HG03045 (cell line): Measurements from ENCODE around the gene RMDN2.

Experiments
- ATAC-seq: cut with Tn5 transposase; IDR thresholded peaks from one replicate; pipeline ENCODE4 v1.9.1; 2021; ENCODE audit warnings: mild to moderate bottlenecking, moderate library complexity; ENCODE audit not compliant: unreplicated experiment

Gene RMDN2

DNA sequence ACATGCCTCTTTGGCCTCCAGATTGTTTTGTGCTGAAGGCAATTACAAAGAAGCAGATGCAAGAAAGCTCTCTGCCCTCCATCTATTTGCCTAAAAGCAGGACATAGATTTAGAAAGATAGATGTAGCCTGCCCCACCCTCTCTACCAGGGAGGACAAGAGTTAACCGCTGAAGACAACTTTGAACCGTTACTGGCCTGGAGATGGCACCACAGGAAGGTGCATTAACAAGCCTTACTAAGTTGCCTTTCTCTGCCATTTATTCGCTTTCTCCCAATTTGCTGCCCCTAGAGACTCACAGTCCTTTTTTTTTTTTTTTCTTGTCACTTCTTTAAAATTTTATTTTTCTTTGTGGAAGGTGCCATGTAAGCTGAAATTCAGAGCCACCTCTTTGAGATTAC is 28.8 kb upstream of the RMDN2 start:
- ATAC-seq: no peak

DNA sequence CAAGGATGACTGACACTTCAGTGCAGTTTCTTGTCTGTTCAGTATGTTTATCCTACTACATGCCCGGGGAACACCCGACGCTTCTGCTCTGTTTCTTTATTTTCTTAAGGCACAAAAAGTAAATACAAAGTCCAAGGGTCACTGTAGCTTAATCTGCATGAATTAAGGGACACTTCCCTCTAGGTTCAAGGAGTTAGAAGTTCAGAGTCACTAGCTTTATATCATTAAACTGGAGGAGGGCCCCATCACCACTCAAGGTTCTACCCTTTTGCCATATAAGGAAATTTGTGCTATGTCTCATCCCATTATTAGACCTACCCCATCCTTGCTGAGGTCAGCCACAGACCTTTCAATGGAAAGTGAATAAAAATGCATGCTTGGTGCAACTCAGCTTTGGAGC is 27.6 kb upstream of the RMDN2 start:
- no peak for ATAC-seq

DNA sequence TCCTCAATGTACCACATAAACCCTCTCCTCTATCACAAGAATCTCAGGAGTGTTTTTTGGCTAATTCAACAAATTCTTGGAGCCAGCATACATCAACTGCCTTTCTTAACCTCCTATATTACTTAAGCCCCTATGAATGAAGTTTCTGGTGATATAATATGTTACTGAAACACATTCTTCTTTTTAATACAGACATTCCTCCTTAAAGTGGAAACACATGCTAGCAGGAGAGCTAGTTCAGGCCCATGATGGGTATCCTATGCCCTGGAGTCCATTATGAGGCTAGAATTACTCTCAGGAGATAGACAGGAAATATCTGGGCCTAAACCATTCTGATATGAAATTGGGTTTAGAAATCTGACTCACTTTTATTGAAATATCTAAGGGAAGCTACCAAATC is 26.6 kb upstream of the RMDN2 start:
- no peak for ATAC-seq

DNA sequence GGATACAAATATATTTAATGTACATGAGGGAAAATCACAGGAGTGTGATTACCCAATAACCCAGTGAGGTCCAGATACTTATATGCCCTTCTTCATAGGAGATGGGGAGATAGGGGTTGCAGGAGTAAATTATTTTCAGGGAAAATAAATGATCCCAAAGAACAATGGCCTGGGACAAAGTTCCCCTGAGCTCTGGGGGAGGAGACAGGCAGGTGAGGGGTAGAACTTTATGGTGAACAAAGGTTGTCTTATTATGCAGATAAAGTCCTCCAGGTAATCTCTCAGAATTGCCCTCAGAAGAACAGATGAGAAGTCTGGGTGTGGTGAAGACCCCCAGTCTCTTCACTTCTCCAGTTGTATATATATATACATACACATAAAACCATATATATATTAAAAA is 22.1 kb upstream of the RMDN2 start:
- no peak for ATAC-seq

DNA sequence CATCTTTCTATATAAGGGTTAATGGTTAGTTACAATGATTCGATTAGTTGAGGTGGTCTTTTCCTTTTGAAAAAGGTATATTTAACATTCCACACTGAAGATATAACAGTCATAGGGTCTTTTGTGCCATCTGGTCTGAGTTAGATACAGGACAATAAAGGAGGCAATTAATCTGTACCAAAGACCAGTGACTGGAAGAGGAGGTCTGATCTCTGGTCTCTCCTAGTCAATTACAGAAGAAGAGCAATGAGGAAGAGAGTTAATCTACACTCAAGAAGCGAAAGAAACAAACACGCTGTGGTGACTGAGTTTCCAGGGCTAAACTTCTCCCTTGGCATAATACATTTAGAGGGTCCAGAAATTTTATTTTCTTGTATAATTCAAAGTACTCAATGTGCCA is 20.7 kb upstream of the RMDN2 start:
- no peak for ATAC-seq

DNA sequence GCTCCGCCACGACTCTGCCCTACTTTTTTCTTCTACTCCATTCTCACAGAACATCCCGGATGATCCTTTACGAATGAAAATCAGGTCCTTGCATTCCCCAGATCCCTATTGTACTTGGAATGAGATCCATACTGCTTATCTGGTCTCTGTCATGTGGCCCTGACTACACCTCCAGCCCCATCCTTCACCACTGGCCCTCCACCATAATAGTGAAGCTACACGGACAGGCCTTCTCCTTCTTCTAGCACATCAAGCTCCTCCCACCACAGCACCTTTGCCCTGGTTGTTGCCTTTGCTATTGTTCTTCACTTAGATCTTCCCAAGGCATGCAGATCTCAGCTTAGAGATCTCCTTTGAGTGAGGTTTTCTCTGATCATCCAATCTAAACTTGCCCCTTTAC is 20.1 kb upstream of the RMDN2 start:
- no peak for ATAC-seq

DNA sequence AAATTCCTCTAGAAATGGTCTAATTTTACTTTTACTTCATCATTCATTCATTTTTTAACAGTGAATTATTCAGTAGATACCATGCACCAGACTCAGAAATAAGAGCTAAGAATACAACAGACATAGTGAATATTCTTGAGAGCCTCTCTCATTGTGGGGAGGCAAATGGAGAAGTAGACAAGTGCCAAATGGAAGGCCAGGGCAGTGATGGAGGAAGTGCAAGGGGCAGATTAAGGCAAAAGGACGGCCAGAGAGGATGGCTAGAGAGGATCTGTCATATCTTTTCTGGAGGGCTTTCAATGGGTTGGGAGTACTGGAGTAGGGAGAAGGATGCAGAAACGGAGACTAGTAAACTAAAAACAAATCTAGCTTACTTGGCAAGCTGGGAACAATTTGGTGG is 19.0 kb upstream of the RMDN2 start:
- no peak for ATAC-seq

DNA sequence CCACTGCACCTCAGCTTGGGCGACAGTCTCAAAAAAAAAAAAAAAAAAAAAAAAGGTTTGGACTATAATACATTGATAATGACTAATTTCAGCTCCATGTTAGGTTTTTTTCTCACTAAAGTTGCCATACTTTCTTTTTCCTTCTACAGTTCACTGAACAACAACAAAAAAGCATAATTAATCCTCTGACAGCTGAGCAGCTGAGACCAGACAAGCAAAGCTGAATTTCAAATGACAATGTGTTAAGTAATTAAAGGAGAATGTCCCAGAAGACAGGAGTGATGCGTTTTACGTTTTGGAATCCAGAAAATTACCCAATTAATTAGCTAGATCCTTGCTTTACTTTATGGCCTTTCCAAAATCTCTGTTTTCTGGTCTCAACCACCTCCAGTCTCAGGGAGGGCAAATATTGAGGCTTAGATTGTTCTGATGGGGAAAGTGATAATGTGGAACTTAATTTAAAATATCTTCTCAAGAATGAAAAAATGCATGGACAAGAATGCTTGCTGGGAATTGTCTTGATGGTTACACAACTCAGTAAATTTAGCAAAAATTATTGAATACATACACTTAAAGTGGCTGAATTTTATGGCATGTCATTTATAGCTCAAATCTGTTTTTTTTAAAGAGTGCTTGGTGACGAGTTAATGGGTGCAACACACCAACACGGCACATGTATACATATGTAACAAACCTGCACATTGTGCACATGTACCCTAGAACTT is 17.4 kb upstream of the RMDN2 start:
- no peak for ATAC-seq

DNA sequence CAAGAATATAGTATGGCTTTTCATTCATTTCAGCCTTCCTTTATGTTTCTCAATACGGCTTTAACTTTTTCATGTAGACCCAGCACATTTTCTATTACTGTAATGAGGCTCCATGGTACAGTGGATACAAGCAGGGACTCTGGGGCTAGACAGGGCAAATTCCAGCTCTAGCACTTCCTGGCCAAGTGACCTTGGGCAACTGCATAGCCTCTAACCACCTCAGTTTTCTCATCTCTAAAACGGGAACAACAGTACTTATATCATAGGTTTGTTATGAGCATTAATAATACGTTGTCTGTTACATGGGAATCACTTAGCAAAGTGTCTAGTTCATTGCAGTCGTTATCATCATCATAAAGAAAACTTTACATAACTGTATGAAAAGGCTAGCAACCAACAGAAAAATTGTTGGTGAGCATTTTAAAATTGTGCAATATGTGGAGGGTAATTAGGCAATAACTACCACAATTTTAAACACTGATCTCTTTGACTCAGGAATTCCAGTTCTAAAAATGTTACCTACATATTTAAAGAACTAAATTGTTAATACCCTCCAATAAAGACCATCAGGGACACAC is 13.7 kb upstream of the RMDN2 start:
- ATAC-seq: no peak

DNA sequence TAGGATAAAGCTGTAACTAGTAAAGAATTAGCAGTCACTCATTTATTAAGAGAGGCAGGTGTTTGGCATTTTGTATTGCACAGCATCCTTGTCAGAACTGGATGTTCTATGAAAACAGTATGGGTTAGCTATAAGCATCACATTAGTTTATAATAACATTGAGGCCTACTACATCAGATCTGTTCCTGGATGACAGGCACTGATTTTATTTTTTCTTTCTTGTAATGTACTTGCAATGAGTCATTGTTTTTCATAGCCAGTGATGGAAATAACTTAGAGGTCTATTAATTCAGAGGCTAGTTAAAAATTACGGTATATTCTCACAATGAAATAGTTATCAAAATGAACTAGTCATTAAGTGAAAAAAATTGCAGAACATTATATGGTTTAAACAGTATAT is 13.0 kb upstream of the RMDN2 start:
- no peak for ATAC-seq

DNA sequence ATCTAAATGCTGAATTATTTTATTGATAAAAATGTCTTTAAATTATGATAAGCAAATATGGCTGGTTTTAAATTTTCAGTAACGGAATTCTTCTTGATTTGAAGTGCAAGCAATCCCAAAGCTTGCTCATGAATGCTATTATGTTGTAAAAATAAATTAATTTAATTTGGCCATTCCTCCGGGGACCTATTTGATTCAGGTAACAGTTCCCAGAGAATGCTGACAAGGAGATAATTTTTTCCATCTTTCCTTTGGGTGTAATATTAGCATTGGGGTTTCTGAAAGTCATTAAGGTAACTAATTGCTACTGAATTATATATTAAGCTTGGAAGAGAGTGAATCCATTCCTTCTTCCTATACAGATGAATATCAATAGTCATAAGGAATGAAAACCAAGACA is 12.5 kb upstream of the RMDN2 start:
- no peak for ATAC-seq

DNA sequence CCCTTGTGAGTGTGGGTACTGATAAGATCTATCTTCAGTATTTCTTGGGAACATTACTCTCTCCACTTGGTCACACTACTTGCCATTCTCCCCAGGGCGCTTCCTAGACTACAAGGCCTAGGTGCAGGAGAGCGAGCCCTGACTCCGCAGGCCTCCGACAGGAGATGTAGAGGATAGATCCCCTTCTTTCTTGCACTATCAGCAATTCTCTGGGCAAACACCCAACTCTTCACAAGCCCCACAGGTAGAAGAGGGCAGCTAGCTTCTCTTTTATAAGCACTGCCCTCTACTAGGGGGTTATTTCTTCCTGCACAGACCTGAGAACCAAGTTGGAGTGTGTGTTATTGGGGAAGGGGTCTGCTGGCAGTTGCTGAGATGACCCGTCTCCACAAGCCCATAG is 10.7 kb upstream of the RMDN2 start:
- ATAC-seq: no peak

DNA sequence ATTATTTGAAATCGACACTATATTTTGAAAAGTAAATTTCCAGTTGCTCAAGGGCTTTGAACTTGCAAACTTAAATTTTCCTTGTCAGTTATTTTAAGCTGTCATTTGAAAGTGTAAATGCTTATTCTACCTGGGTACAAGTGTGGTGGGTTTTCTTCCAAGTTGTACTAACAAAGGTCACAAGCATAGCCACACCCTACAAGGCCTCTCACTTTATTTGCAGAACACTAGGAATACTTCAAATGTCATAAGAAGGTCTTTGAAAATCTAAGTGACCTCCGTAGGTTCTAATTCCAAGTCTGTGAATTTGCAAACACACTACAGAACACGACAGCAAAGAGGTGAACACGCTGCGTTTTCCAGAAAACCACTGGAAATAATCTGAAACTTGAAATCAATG is 9.3 kb upstream of the RMDN2 start:
- ATAC-seq: no peak

DNA sequence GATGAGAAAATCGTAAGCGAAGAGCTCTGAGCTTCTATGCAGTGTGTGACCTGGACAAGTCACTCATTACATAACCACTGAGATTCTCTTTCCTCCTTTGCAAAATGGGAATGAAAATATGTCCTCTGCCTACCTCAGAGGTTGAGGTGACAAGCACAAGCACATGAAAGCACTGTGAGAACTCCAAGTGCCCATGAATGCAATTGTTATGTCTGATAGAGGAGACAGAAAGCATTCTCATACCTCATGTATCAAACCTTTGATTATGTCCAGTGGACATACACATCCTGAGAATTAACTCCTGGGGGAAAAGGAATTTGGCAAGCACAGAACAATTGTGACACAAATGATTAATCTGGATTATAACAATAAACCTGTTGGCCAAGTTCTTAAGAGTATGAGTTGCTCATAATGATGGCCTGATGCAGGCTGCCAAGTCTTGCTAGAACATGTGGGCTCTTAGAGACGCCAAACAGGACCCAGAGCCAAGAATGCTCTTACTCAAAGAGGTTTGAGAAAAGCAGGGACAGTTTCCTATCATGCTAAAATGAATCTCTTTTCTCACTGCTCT is 8.5 kb upstream of the RMDN2 start:
- no peak for ATAC-seq

DNA sequence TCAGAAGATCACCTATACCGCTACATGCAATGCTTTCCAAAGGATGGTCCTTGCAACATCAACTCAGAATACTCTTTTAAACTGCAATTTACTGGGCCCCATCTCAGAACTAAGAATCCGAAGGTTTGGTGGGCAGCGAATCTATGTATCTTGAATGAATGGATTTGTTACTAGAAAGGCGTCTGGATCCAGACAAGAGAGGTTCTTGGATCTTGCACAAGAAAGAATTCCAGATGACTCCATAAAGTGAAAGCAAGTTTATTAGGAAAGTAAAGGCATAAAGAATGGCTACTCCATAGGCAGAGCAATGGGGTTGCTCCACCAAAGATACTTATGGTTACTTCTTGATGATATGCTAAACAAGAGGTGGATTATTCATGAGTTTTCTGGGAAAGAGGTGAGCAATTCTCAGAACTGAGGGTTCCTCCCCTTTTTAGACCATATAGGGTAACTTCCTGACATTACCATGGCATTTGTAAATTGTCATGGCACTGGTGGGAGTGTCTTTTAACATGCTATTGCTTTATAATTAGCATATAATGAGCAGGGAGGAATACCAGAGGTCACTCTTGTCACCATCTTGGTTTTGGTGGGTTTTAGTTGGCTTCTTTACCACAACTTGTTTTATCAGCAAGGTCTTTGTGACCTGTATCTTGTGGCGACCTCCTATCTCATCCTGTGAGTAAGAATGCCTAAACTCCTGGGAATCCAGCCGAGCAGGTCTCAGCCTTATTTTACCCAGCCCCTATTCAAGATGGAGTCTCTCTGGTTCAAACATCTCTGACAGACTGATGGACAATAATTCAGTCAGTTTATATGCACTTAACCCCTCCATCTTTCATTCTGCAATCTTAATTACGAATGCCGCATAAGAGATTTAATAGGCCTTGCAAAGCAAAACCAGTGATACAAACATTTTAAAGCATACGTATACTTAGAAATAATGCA is 7.5 kb upstream of the RMDN2 start:
- no peak for ATAC-seq

DNA sequence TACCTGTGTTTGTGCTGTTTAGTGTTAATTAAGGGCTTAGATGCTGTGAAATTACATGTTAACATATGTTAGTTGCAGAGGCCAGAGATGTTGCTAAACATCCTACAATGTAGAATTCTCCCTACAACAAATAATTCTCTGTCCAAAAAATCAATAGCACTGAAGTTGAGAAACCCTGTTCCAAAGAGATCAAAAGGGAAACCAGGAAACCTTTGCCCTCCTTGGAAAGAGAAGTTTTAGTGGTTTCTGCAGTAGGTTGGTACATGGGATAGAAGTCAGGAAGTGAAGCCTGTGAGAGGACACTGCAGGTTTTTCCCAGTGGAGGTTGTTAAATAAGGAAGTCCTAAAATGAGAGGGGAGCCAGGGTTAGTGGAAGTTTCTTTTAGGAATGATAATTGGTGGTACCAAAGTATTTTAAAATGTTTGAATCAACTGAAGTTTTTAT is 6.3 kb upstream of the RMDN2 start:
- no peak for ATAC-seq

DNA sequence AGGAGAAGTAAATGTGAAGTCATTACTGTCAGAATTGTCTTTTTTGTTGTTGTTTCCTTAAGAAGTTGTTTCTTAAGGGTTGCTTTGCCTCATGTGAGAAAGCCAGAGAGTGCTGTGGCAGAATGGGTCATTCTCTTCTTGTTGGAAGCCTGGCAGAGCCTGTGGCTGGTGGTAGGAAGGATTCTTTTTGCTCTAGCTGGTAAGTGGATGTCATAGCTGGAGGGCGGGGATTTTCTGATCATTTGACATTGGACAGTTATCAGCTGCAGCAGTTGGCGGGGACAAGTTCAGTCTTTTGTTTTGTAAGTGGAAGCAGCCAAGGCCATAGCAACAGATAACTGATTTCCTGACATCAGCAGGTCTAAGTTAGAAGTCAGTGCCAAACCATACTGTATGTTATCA is 5.5 kb upstream of the RMDN2 start:
- no peak for ATAC-seq

DNA sequence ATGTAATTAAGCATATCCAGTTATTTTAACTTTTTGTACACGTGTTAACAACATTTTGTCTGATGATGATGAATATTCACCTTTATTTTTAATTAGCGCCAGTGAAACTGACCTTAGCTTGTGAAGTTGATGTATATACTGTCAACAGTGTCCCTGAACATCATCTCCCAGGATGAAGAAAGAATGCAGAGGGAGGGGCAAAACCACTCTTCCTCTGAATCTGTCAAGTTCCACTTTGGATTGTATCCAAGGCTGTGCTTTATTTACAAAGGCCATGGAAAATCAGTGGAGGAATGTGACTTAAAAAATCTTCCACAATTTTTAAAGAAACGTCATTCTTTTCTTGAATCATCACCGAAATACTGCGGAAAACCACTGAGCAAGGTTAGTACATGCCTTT is 4.5 kb upstream of the RMDN2 start:
- ATAC-seq: no peak

DNA sequence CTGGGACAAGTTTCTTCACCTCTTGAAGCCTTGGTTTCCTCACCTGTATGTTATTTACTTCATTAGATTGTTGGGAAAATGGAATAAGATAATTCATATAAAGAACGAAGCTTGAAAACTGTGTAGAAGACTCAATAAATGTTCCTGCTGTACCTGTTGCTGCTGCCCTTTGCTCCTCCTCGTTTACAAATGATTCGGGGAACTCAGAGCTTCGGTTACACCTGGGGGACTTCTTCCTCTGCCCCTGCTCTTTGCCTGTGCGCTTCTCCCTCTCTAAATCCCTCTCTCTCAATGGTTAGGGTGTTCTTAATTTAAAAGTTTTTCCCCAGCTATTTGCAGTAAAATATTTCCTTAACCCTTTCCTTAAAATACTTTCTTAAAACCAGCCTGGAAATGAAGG is 3.3 kb upstream of the RMDN2 start:
- no peak for ATAC-seq

DNA sequence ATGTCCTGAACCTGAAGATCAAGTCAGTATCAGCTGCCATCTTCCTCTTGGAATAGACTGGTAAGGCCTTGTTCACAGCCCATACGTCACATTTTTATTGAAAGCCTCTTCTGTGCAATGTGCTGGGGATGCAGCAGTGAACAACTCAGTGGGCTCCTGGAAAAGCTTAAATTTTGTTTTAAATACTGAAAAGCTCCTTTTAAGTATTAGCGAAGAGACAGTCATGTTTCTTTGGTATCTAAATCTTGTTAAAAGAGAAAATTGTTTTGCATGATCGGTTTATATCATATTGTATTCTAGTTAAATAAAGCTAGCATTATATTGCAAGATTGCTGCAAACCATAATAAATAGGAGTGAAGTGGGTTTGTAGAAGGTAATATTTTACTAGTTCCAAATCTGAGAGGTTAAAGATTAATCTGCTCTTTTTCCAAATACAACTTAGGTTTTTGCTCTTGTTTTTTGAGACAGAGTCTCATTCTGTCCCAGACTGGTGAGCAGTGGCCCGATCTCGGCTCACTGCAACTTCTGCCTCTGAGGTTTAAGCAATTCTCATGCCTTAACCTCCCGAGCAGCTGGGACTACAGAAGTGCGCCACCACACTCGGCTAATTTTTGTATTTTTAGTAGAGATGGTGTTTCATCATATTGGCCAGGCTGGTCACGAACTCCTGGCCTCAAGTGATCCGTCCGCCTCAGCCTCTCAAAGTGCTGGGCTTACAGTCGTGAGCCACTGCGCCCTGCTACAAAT is 1.6 kb upstream of the RMDN2 start:
- no peak for ATAC-seq

DNA sequence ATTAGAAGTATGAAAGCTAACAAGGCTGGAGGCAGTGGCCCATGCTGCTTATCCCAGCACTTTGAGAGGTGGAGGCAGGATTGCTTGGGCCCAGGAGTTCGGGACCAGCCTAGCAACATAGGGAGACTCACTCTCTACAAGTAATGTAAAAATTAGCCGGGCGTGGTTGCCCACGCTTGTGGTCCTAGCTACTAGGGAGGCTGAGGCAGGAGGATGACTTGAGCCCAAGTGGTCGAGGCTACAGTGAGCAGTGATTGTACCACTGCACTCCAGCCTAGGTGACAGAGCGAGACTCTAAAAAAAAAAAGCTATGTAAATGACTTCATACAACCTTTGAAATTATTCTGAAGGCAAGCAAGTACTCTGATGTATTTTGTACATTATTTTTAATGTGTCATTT is 1.5 kb downstream of the RMDN2 start:
- ATAC-seq: no peak
